Measurements from ENCODE around the gene HAND2.

Gene HAND2

GRCh38 chr4:173529477-173530325 lies at the start of gene HAND2:
HAND2 (minus strand) TSS chr4:173530229; CDS start chr4:173529289, 940 bp downstream.
- Histone ChIP-seq H3K79me2 (ENCODE audit: insufficient read depth, low read length) (no peaks in the 10 kb centered on the region), H3K9ac (ENCODE audit: low read length) (no peak within 1 kb of the TSS), H3K36me3 (ENCODE audit: low read length) (no peaks in the 10 kb centered on the region), H3K4me2 (ENCODE audit: low read depth, low read length, poor library complexity, severe bottlenecking) (no peak within 1 kb of the TSS), H3K9me2 (replicated peaks; ENCODE audit: insufficient read depth, low read length) (no peaks in the 10 kb centered on the region), H3K27me3 (ENCODE audit: low read length) (no peaks in the 10 kb centered on the region), H3K4me3 (ENCODE audit: insufficient read depth, low read length, poor library complexity, severe bottlenecking) (no peak within 1 kb of the TSS), H4K20me1 (ENCODE audit: low read depth, low read length) (no peaks in the 10 kb centered on the region), H3K27ac (ENCODE audit: low read depth, low read length) (no peak within 1 kb of the TSS), H3F3A (ENCODE audit: insufficient read depth) (no peaks in the 10 kb centered on the region), H2AFZ (ENCODE audit: low read depth, low read length, severe bottlenecking) (no peak within 1 kb of the TSS), H3K9me3 (ENCODE audit: insufficient read depth, low read length) (no peaks in the 10 kb centered on the region)
- TF ChIP-seq EZH2phosphoT487 (conservative IDR thresholded peaks at IDR 0.05; ENCODE audit: low read length) (no peak), CTCF (IDR thresholded peaks at IDR 0.05; ENCODE audit: insufficient read depth, low read length, poor library complexity, severe bottlenecking) (no peak)

DNA sequence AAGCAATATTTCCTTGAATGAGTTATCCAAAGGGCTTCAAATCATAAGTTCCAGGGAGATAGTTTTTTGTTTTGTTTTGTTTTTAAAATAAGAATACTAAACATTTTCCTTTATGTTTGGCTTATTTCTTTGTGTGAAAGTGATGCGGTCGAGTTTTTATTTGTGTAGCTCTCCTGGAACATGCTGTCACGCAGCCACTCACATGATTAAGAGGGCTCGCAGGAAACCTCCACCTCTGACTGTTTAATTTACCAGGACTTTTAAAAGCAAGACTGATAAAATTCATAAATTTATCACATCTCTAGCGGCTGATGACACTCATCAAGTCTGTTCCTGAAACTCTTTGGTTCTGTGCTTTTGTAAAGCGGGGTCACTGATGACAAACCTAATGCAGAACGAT lies 48.9 kb upstream of the HAND2 start:
- Histone ChIP-seq H3K9me3 (ENCODE audit: insufficient read depth, low read length) (no peaks in the 10 kb centered on the region), H3F3A (ENCODE audit: insufficient read depth) (no peaks in the 10 kb centered on the region), H2AFZ (ENCODE audit: low read depth, low read length, severe bottlenecking) (no peak overlapping the region), H3K27me3 (ENCODE audit: low read length) (no peaks in the 10 kb centered on the region), H3K9me2 (replicated peaks; ENCODE audit: insufficient read depth, low read length) (no peaks in the 10 kb centered on the region), H3K27ac (ENCODE audit: low read depth, low read length) (no peak overlapping the region), H3K4me3 (ENCODE audit: insufficient read depth, low read length, poor library complexity, severe bottlenecking) (no peak overlapping the region), H3K36me3 (ENCODE audit: low read length) (no peaks in the 10 kb centered on the region), H3K9ac (ENCODE audit: low read length) (no peak overlapping the region), H3K4me2 (ENCODE audit: low read depth, low read length, poor library complexity, severe bottlenecking) (no peak overlapping the region), H4K20me1 (ENCODE audit: low read depth, low read length) (no peaks in the 10 kb centered on the region), H3K79me2 (ENCODE audit: insufficient read depth, low read length) (no peaks in the 10 kb centered on the region)
- TF ChIP-seq EZH2phosphoT487 (conservative IDR thresholded peaks at IDR 0.05; ENCODE audit: low read length) (no peak), CTCF (IDR thresholded peaks at IDR 0.05; ENCODE audit: insufficient read depth, low read length, poor library complexity, severe bottlenecking) (no peak)

DNA sequence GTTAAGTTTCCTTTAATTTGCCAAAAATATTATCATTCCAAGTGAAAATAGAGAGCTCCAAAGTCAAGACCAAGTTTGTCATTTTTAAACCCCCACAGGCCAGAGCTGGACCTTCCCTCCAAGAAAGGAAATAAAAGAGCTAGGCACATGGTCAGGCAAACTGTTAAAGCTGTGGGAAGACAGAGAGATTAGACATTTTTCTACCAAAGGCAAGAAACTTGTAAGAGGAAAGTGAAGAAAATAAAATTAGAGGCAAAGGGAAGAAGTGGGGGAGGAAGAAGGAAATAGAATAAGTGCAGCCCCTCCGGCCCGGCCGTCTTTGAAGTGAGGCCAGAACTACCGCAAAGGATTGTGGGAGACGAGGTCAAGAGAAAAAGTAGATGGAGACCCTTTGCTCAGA lies 47.9 kb upstream of the HAND2 start:
- Histone ChIP-seq H3K27me3 (ENCODE audit: low read length) (no peaks in the 10 kb centered on the region), H2AFZ (ENCODE audit: low read depth, low read length, severe bottlenecking) (peak overlapping the region; percentile 2), H3K9me3 (ENCODE audit: insufficient read depth, low read length) (no peaks in the 10 kb centered on the region), H3F3A (ENCODE audit: insufficient read depth) (no peaks in the 10 kb centered on the region), H3K9me2 (replicated peaks; ENCODE audit: insufficient read depth, low read length) (no peaks in the 10 kb centered on the region), H3K36me3 (ENCODE audit: low read length) (no peaks in the 10 kb centered on the region), H3K9ac (ENCODE audit: low read length) (no peak overlapping the region), H3K4me2 (ENCODE audit: low read depth, low read length, poor library complexity, severe bottlenecking) (no peak overlapping the region), H3K27ac (ENCODE audit: low read depth, low read length) (no peak overlapping the region), H3K4me3 (ENCODE audit: insufficient read depth, low read length, poor library complexity, severe bottlenecking) (no peak overlapping the region), H3K79me2 (ENCODE audit: insufficient read depth, low read length) (no peaks in the 10 kb centered on the region), H4K20me1 (ENCODE audit: low read depth, low read length) (no peaks in the 10 kb centered on the region)
- TF ChIP-seq EZH2phosphoT487 (conservative IDR thresholded peaks at IDR 0.05; ENCODE audit: low read length) (no peak), CTCF (IDR thresholded peaks at IDR 0.05; ENCODE audit: insufficient read depth, low read length, poor library complexity, severe bottlenecking) (no peak)

All from SU-DHL-6 (cell line).